GM12892 (cell line): ENCODE data around the gene OR6J1.

Experiments used
- POLR2A ChIP-seq: IDR thresholded peaks from 2 replicates; pipeline ENCODE4 v1.6.1; 2011; ENCODE audit warnings: low read depth, low read length, control low read depth
- POLR2AphosphoS5 ChIP-seq: IDR thresholded peaks from 2 replicates; pipeline ENCODE4 v1.6.1; 2011; ENCODE audit warnings: low read depth, low read length, control low read depth
- TAF1 ChIP-seq: IDR thresholded peaks from 2 replicates; pipeline ENCODE4 v1.6.1; 2011; ENCODE audit warnings: low read depth, mild to moderate bottlenecking, control low read depth, low read length, borderline replicate concordance

DNA sequence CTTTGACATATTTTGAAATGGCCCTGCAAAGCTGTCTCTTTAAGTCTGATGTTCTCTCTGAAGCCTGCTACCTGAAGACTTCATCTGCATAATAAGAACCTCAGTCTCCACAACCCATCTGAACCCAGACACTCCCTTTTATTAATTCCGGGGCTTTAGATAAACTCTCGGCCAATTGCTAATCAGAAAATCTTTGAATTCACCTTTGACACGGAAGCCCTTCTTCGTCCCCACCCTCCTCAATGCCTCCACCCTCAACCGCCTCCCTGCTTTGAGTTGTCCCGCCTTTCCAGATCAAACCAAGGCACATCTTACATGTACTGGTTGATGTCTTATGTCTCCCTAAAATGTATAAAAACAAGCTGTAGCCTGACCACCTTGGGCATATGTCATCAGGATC is 17.6 kb downstream of the OR6J1 start:
- TF ChIP-seq POLR2AphosphoS5 = no peak
- no peak for TF ChIP-seq POLR2A
- no peak for TF ChIP-seq TAF1
